Prostate gland (tissue), 2 donors: ENCODE data around the gene CMPK1.

Experiments
- POLR2A ChIP-seq: fragments of 450-650 bp; IDR thresholded peaks from one replicate; pipeline ENCODE4 v1.6.1; 2016; ENCODE audit warnings: antibody characterized with exemption, mild to moderate bottlenecking
- POLR2AphosphoS5 ChIP-seq: sonication (generic); formaldehyde crosslinking; IDR thresholded peaks from one replicate; pipeline ENCODE4 v1.6.1; 2017; ENCODE audit warnings: antibody characterized with exemption
- TF ChIP-seq, protein P1 (sequence below), 4 experiments: fragments of 200-600 bp in 2 of 4; fragments of 450-650 bp in 2 of 4; sonication (generic) in 2 of 4; IDR thresholded peaks; 1 replicate in 3 of 4; 2 replicates in 1 of 4; pipeline ENCODE4 v1.5.1; 2016 to 2019; ENCODE audit warnings: antibody characterized with exemption in 4 of 4, mild to moderate bottlenecking in 2 of 4, moderate library complexity in 2 of 4

DNA sequence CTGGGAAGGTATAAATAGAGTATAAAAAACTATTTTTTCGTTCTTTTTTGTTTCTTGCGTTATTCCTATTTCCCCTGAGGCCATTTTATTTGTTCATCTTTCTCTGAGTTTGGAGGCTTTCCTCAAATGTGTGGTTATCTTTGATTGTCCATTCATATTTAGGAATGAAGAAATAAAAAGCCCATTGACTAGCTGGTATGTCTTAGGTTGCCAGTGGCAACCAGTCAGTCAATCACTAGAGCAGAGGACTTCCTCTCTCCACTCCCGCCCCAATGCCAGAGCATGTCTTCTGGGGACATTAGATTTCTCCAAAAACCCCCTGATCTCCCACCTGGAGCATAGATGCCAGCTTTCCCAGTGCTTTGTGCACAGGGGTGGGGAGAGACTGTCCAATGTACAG, 61.8 kb downstream of the CMPK1 start:
- TF ChIP-seq, protein P1, sequence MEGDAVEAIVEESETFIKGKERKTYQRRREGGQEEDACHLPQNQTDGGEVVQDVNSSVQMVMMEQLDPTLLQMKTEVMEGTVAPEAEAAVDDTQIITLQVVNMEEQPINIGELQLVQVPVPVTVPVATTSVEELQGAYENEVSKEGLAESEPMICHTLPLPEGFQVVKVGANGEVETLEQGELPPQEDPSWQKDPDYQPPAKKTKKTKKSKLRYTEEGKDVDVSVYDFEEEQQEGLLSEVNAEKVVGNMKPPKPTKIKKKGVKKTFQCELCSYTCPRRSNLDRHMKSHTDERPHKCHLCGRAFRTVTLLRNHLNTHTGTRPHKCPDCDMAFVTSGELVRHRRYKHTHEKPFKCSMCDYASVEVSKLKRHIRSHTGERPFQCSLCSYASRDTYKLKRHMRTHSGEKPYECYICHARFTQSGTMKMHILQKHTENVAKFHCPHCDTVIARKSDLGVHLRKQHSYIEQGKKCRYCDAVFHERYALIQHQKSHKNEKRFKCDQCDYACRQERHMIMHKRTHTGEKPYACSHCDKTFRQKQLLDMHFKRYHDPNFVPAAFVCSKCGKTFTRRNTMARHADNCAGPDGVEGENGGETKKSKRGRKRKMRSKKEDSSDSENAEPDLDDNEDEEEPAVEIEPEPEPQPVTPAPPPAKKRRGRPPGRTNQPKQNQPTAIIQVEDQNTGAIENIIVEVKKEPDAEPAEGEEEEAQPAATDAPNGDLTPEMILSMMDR (IDR thresholded peaks at IDR 0.05), result no peak
- no peak for TF ChIP-seq POLR2A
- TF ChIP-seq POLR2AphosphoS5, result no peak
